WTC11 (cell line): Measurements from ENCODE around the gene LIMS3. TPM values are rescaled to one million over a fixed set of nuclear protein-coding genes. Genes with fewer than 3 reads are reported as not detected.

Source experiments
- total RNA-seq: library from RNA; stranded (reverse); gene quantifications from 3 replicates; pipeline ENCODE4 v1.2.3, GENCODE V29; 2021

The LIMS3 gene
- total RNA-seq, 1 experiment from 2014 or later = 4.6 TPM

Other genes starting within 250 kb of the LIMS3 start
- 33.8 to 36.5 TPM (median 34.7 TPM) in 3 replicates for gene RGPD5, start 104.4 kb upstream of the LIMS3 start, total RNA-seq
- 3.8 to 5.5 TPM (median 5.0 TPM) in 3 replicates for gene MALL, start 217.1 kb downstream of the LIMS3 start, total RNA-seq